GM12873 (cell line): ENCODE results near the gene TLCD2.

ENCODE experiments used
- TF ChIP-seq, protein P1 (sequence below): IDR thresholded peaks from 2 replicates; pipeline ENCODE4 v1.5.1; 2012; ENCODE audit warnings: low read depth, mild to moderate bottlenecking, moderate library complexity, low read length, control low read depth; ENCODE audit not compliant: insufficient read depth; ENCODE audit errors: missing control alignments

TLCD2 gene

DNA sequence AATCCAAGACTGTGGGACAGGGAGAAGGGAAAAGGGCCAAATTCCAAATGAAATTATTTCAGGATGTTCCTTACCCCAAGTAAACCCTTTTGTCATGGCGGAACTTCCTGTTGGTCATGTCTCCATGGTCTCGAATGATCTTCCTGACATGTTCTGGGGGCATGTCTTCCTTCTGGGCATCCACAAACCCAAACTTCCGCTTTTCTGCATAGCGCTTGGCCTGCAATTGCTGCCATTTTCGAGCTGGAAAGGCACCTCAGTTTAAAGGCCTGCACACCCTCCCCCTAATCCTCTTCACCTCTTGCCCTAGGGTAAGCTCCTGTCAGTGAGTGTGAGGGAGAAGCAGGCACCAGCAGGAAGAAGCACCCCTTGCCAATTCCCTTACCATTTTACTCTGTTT, 26.7 kb downstream of the TLCD2 start:
- TF ChIP-seq, protein P1, sequence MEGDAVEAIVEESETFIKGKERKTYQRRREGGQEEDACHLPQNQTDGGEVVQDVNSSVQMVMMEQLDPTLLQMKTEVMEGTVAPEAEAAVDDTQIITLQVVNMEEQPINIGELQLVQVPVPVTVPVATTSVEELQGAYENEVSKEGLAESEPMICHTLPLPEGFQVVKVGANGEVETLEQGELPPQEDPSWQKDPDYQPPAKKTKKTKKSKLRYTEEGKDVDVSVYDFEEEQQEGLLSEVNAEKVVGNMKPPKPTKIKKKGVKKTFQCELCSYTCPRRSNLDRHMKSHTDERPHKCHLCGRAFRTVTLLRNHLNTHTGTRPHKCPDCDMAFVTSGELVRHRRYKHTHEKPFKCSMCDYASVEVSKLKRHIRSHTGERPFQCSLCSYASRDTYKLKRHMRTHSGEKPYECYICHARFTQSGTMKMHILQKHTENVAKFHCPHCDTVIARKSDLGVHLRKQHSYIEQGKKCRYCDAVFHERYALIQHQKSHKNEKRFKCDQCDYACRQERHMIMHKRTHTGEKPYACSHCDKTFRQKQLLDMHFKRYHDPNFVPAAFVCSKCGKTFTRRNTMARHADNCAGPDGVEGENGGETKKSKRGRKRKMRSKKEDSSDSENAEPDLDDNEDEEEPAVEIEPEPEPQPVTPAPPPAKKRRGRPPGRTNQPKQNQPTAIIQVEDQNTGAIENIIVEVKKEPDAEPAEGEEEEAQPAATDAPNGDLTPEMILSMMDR, result no peak

DNA sequence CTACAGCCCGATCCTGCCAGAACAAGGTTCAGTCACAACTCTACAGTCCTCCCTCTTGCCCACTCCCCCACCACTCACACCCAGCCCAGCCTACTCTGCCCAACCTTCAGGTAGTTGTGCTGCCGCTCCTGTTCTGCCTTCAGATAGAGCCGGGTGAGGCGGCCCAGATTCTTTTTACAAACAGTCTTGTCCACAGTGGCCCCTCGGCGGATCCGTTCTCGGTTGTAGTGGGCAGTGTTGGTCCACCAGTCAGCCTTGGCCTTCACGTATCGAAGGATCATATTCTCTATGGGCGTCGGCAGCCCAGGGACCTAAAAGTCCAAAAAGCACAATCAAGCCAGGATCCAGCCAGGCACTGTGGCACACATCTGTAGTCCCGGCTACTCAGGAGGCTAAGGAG, 33.8 kb downstream of the TLCD2 start:
- TF ChIP-seq, protein P1, result no peak

DNA sequence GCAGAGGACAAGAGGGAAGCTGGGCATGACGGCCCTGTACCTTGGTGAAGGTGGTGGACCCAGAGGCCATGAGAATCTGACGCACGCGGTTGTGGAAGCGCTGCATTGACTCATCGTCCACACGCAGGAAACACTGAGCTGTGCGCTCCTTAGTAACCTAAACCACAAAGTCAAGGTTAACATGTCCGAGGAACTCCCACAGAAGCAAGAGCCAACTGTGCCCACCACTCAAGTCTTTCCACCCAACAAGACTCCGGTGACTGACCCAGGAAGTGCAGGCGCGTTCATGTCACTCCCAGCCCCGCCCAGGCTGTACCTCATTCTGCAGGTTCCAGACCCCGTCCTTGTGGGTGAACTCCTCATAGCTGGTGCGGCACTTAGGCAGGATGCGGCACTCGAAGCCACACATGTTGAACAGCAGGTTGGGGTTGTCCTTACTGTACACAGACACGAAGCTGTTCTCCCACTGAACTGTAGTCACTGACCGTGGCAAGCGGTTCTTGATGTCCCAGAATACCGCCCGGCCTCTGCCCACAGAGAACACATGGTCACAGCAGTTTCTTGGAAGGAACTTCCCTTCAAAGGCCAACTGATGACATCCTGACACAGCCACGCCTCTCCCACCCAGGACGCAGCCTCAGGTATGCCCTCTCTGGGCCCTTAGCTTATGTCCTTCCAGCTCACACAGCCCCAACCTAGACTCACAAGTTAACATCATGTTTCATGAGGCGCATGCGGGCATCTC, 37.0 kb downstream of the TLCD2 start:
- TF ChIP-seq, protein P1, result no peak

DNA sequence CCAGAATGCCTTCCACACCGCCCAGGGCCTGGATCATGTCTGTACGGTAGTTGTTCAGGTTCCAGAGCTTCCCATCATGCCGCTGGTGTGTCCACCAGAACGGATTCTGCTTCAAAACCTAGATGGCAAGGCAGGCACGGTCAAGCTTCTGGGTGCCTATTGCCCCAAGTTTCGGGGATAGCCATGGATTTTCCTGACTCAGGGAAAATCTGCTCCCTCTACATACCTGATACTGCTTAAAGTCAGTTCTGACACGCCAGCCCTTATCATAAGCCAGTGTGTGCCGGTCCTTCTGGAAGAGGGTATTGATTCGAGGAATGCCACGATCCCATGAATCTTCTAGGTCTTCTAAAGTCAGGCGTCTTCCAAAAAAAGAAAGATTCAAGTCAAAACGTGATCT, 49.1 kb downstream of the TLCD2 start:
- TF ChIP-seq, protein P1, result no peak

DNA sequence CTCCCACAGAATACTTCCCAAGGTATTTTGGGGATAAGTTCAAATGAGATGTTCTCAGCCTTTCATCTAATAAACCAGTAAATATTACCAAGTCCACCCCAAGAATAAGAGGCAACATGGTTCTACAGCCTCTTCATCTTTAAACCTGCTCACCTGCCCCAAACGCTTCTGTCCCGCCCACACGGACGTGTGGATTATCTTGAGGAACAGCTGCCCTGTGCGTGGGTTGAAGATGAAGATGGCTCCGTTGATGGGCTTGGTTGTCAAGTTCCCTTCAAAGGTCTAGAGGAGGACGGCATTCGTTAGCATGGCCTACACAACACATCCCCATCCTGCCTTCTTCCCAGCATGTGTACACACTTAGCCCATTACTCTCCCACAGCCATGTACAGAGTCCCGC, 52.1 kb downstream of the TLCD2 start:
- TF ChIP-seq, protein P1, result no peak

DNA sequence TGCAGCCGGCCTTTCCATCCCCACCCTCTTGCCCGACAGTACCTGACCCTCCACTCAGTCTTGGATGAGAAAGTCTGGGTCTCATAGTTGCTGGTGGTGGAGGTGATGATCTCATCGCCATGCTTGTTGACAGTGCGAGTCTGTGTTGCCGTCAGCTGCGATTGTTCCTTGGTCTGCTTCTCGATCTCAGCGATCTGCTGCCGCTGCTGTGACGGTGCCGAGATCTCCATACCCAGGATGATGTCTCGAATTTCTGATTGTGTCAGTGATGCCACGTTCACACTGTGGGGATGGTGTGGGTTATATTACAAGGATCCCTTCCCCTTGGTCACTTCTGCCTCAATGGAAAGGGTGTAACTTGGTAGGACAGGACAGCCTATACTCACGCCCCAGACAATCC, 56.4 kb downstream of the TLCD2 start:
- TF ChIP-seq, protein P1, result no peak
